Measurements from ENCODE around the gene LMLN. TPM values are rescaled to one million over a fixed set of nuclear protein-coding genes. Genes with fewer than 3 reads are reported as not detected.
"Not testable (repeated sequence)": the region's sequence is repeated elsewhere in the genome, so short reads cannot be mapped to it uniquely, and the experiment has no call there.

LMLN gene
- polyA plus RNA-seq, 4 donors = 8.2 to 10.8 (median 8.5) TPM

- DNase-seq (ENCODE audit: low read depth in 4 of 4, low spot score in 3 of 4) = no peak
Measured at GRCh38 chr3:198025644-198026043, 65.6 kb downstream of the LMLN start.

GRCh38 chr3:198026620-198027019 lies 66.6 kb downstream of the LMLN start:
- no peak for DNase-seq (ENCODE audit: low read depth in 4 of 4, low spot score in 3 of 4)

- DNase-seq (ENCODE audit: low read depth in 4 of 4, low spot score in 3 of 4) = no peak
Measured at GRCh38 chr3:198027045-198027798, 67.2 kb downstream of the LMLN start.

GRCh38 chr3:198027799-198028390 lies 67.9 kb downstream of the LMLN start:
- DNase-seq (ENCODE audit: low read depth in 4 of 4, low spot score in 3 of 4) = no peak

- DNase-seq (ENCODE audit: low read depth in 4 of 4, low spot score in 3 of 4) = no peak
Measured at GRCh38 chr3:198028718-198029117, 68.7 kb downstream of the LMLN start.

GRCh38 chr3:198030125-198030524 lies 70.1 kb downstream of the LMLN start:
- no peak for DNase-seq (ENCODE audit: low read depth in 4 of 4, low spot score in 3 of 4)

GRCh38 chr3:198030726-198031125 lies 70.7 kb downstream of the LMLN start:
- no peak for DNase-seq (ENCODE audit: low read depth in 4 of 4, low spot score in 3 of 4)

- DNase-seq (ENCODE audit: low read depth in 4 of 4, low spot score in 3 of 4) = no peak
Measured at GRCh38 chr3:198032039-198032936, 72.3 kb downstream of the LMLN start.

- DNase-seq (ENCODE audit: low read depth in 4 of 4, low spot score in 3 of 4) = no peak
Measured at GRCh38 chr3:198043119-198043518, 83.1 kb downstream of the LMLN start.

- no peak for DNase-seq (ENCODE audit: low read depth in 4 of 4, low spot score in 3 of 4)
Measured at GRCh38 chr3:198046120-198046857, 86.3 kb downstream of the LMLN start.

GRCh38 chr3:198048445-198048844 lies 88.4 kb downstream of the LMLN start:
- DNase-seq (ENCODE audit: low read depth in 4 of 4, low spot score in 3 of 4) = no peak

GRCh38 chr3:198051836-198052235 lies 91.8 kb downstream of the LMLN start:
- no peak for DNase-seq (ENCODE audit: low read depth in 4 of 4, low spot score in 3 of 4)

GRCh38 chr3:198053462-198053861 lies 93.4 kb downstream of the LMLN start:
- not testable (repeated sequence) for DNase-seq (ENCODE audit: low read depth in 4 of 4, low spot score in 3 of 4)

GRCh38 chr3:198061119-198062067 lies 101.4 kb downstream of the LMLN start:
- no peak for DNase-seq (ENCODE audit: low read depth in 4 of 4, low spot score in 3 of 4)

- no peak for DNase-seq (ENCODE audit: low read depth in 4 of 4, low spot score in 3 of 4)
Measured at GRCh38 chr3:198062068-198062465, 102.0 kb downstream of the LMLN start.

- no peak for DNase-seq (ENCODE audit: low read depth in 4 of 4, low spot score in 3 of 4)
Measured at GRCh38 chr3:198064420-198064819, 104.4 kb downstream of the LMLN start.

GRCh38 chr3:198065897-198066296 lies 105.9 kb downstream of the LMLN start:
- DNase-seq (ENCODE audit: low read depth in 4 of 4, low spot score in 3 of 4) = no peak

GRCh38 chr3:198067416-198067815 lies 107.4 kb downstream of the LMLN start:
- DNase-seq (ENCODE audit: low read depth in 4 of 4, low spot score in 3 of 4) = no peak

GRCh38 chr3:198070871-198071270 lies 110.9 kb downstream of the LMLN start:
- no peak for DNase-seq (ENCODE audit: low read depth in 4 of 4, low spot score in 3 of 4)

Data from right renal pelvis (tissue), 4 donors.